ENCODE results near the gene MAST1.
"Not testable (repeated sequence)": the region's sequence is repeated elsewhere in the genome, so short reads cannot be mapped to it uniquely, and the experiment has no call there.

MAST1 gene

GRCh38 chr19:12842511-12842910 lies 4.2 kb downstream of the MAST1 start:
- no peak for TF ChIP-seq CTCF (IDR thresholded peaks at IDR 0.05; ENCODE audit: borderline replicate concordance, control extremely low read depth, extremely low read depth, insufficient read depth, missing control alignments)
- no peak for DNase-seq (ENCODE audit: low spot score)
- in situ Hi-C loops (cut with MboI; ENCODE audit: low sequenced_read_pairs, unreplicated experiment), result no loop called here

GRCh38 chr19:12843328-12843727 lies 5.0 kb downstream of the MAST1 start:
- no peak for DNase-seq (ENCODE audit: low spot score)
- in situ Hi-C loops (cut with MboI; ENCODE audit: low sequenced_read_pairs, unreplicated experiment), result no loop called here
- no peak for TF ChIP-seq CTCF (IDR thresholded peaks at IDR 0.05; ENCODE audit: borderline replicate concordance, control extremely low read depth, extremely low read depth, insufficient read depth, missing control alignments)

GRCh38 chr19:12843999-12844732 lies 5.9 kb downstream of the MAST1 start:
- in situ Hi-C loops (cut with MboI; ENCODE audit: low sequenced_read_pairs, unreplicated experiment), result no loop called here
- DNase-seq (ENCODE audit: low spot score), result no peak
- no peak for TF ChIP-seq CTCF (IDR thresholded peaks at IDR 0.05; ENCODE audit: borderline replicate concordance, control extremely low read depth, extremely low read depth, insufficient read depth, missing control alignments)

GRCh38 chr19:12846613-12847012 lies 8.3 kb downstream of the MAST1 start:
- in situ Hi-C loops (cut with MboI; ENCODE audit: low sequenced_read_pairs, unreplicated experiment); DNase-seq (ENCODE audit: low spot score): not testable (repeated sequence)

GRCh38 chr19:12847159-12848139 lies 9.1 kb downstream of the MAST1 start:
- in situ Hi-C loops (cut with MboI; ENCODE audit: low sequenced_read_pairs, unreplicated experiment), result no loop called here
- DNase-seq (ENCODE audit: low spot score), result peak; percentile 95
- peak; percentile 100 for TF ChIP-seq CTCF (IDR thresholded peaks at IDR 0.05; ENCODE audit: borderline replicate concordance, control extremely low read depth, extremely low read depth, insufficient read depth, missing control alignments)

- in situ Hi-C loops (cut with MboI; ENCODE audit: low sequenced_read_pairs, unreplicated experiment), result no loop called here
- no peak for DNase-seq (ENCODE audit: low spot score)
- no peak for TF ChIP-seq CTCF (IDR thresholded peaks at IDR 0.05; ENCODE audit: borderline replicate concordance, control extremely low read depth, extremely low read depth, insufficient read depth, missing control alignments)
Observed at GRCh38 chr19:12856653-12857052, 18.3 kb downstream of the MAST1 start.

All from GM13976 (cell line).